ENCODE data around the gene MACF1. TPM values are rescaled to one million over a fixed set of nuclear protein-coding genes. Genes with fewer than 3 reads are reported as not detected.
A peak's percentile ranks its signal among the peaks of the same experiment; 100 is the strongest.

Gene MACF1
- total RNA-seq, 4 donors from 2014 or later = 78.7 to 139 (median 113) TPM

- Histone ChIP-seq H3K9me3 (no peaks in the 10 kb centered on the region), H3K4me1 (peaks cover 54% of the 10 kb centered on the region in 2 donors), H3K4me3 (no peak overlapping the region), H3K27ac (peak overlapping the region; percentile 49 to 70 (median 62)), H3K27me3 (no peaks in the 10 kb centered on the region), H3K36me3 (no peaks in the 10 kb centered on the region)
- in situ Hi-C loops (cut with MboI; ENCODE audit: low sequenced_read_pairs in 4 of 4) = no loop called here
- TF ChIP-seq CTCF (IDR thresholded peaks at IDR 0.05 in 4 of 5, conservative IDR thresholded peaks at IDR 0.05 in 1 of 5) (no peak), POLR2A (IDR thresholded peaks at IDR 0.05) (no peak)
- DNase-seq (no peak), ATAC-seq (no peak)
- intact Hi-C loops (cut with DNase I; ENCODE audit: low total_unique reads) = no loop called here
Observed at GRCh38 chr1:39270368-39270767, 65.9 kb downstream of the MACF1 start.

DNA sequence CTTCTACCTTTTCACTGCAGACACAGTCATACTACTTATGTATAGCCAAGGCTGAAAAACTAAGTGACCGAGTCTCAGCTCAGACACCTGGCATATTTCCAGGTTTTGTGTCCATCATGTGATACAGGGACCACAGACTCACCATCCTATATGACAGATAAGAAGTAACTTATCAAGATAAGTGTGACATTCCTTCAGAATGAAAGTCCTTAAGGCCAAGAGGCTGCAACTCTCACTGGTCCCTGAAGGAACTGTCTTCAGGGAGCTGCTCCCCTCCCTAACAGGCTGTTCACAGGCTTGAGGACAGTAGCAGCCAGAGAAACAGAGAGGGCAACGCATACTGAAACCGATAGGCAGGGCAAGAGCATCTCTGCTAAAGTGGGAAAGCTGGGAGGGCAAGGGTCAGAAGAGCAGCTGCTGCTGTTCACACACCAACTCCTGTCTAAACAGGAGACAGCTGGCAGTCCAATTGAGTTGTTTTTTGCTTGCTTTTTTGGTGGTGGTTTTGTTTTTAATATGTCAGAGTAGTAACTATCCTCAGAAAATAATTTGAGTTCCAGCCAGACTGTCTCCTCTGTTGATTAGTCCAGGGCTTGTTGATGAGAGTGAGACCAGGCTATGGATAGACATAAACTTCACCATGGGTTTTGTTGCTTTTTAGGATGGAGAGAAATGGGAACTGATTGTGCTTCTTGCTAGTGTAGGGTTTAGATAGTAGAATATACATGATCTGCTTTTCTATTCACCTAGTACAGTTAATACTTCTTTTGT lies 67.7 kb downstream of the MACF1 start:
- ATAC-seq = no peak
- in situ Hi-C loops (cut with MboI; ENCODE audit: low sequenced_read_pairs in 4 of 4) = no loop called here
- intact Hi-C loops (cut with DNase I; ENCODE audit: low total_unique reads) = no loop called here
- Histone ChIP-seq H3K27me3 (no peaks in the 10 kb centered on the region), H3K4me1 (peaks cover 53% of the 10 kb centered on the region in 2 donors), H3K9me3 (no peaks in the 10 kb centered on the region), H3K4me3 (no peak overlapping the region), H3K36me3 (no peaks in the 10 kb centered on the region), H3K27ac (peak overlapping the region; percentile 42 to 58 (median 48))
- no peak for TF ChIP-seq POLR2A (IDR thresholded peaks at IDR 0.05)
- no peak for TF ChIP-seq CTCF (IDR thresholded peaks at IDR 0.05 in 4 of 5, conservative IDR thresholded peaks at IDR 0.05 in 1 of 5)
- no peak for DNase-seq

DNA sequence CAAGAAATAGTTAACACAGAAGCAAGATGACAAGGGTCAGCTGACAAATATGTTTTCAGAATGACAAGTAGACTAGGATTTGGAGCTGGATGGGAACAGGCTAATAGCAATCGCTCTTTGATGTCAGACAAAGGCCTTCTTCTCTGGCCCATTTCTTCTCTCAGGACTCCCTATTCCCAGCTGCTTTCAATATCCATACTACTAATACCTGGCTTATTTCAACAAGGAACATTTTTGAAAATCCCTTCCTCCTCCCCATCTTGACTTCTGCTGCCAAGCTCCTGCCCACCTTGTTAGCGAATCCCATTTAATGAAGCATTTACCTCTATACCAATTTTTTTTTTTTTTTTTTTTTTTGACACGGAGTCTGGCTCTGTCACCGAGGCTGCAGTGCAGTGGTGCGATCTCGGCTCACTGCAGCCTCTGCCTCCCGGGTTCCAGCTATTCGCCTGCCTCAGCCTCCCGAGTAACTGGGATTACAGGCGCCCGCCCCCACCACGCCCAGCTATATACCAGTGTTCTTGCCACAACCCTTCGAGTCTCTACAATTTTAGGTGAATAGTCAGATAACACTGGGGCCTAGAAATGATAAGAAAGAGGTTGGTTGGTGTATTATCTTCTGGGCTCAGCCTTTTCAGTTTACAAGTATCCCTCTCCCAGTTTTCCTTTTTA lies 68.4 kb downstream of the MACF1 start:
- H3K27me3 ChIP-seq = no peaks in the 10 kb centered on the region
- H3K4me1 ChIP-seq = peaks cover 46% of the 10 kb centered on the region in 2 donors
- TF ChIP-seq POLR2A (IDR thresholded peaks at IDR 0.05) = no peak
- TF ChIP-seq CTCF (IDR thresholded peaks at IDR 0.05 in 4 of 5, conservative IDR thresholded peaks at IDR 0.05 in 1 of 5) = no peak
- no peak overlapping the region for H3K4me3 ChIP-seq
- ATAC-seq = no peak
- H3K36me3 ChIP-seq = no peaks in the 10 kb centered on the region
- peak overlapping the region; percentile 42 to 58 (median 48) for H3K27ac ChIP-seq
- no peaks in the 10 kb centered on the region for H3K9me3 ChIP-seq
- in situ Hi-C loops (cut with MboI; ENCODE audit: low sequenced_read_pairs in 4 of 4) (no loop called here), intact Hi-C loops (cut with DNase I; ENCODE audit: low total_unique reads) (no loop called here)
- no peak for DNase-seq

DNA sequence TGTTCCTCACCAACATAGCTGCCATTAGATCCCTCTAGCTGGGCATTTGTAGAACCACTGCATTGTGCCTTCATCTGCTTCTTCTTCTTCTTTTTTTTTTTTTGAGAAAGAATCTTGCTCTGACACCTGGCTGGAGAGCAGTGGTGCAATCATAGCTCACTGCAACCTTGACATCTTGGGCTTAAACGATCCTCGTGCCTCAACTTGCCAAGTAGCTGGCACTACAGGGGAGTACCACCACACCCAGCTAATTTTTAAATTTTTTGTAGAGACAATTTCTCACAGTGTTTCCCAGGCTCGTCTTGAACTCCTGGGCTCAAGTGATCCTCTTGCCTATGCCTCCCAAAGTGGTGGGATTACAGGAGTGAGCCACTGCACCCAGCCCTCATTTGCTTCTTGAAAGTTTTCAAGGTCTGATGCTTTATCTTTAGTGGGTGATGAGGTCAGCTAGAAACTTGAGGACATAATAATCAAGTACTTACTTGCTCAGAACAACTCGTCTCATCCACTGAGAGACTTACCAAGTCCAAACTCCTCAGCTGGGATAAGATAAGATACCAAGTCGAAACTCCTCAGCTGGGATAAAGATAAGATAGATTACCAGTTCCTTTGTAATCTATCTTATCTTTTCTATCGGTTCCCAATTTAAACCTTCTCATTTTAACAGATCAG lies 71.5 kb downstream of the MACF1 start:
- Histone ChIP-seq H3K27me3 (no peaks in the 10 kb centered on the region), H3K36me3 (no peaks in the 10 kb centered on the region), H3K4me1 (peaks cover 23 to 28% of the 10 kb centered on the region in 2 donors), H3K4me3 (no peak overlapping the region), H3K9me3 (no peaks in the 10 kb centered on the region), H3K27ac (no peak overlapping the region)
- no peak for TF ChIP-seq CTCF (IDR thresholded peaks at IDR 0.05 in 4 of 5, conservative IDR thresholded peaks at IDR 0.05 in 1 of 5)
- no peak for TF ChIP-seq POLR2A (IDR thresholded peaks at IDR 0.05)
- ATAC-seq (no peak), DNase-seq (no peak)
- intact Hi-C loops (cut with DNase I; ENCODE audit: low total_unique reads) = no loop called here
- in situ Hi-C loops (cut with MboI; ENCODE audit: low sequenced_read_pairs in 4 of 4) = no loop called here

All from gastrocnemius medialis (tissue), 4 donors.